RPMI7951 (cell line): Measurements from ENCODE around the gene DOCK9. TPM values are rescaled to one million over a fixed set of nuclear protein-coding genes. Genes with fewer than 3 reads are reported as not detected.

ENCODE experiments used
- DNase-seq: peaks from one replicate; pipeline ENCODE4 v3.0.0-alpha.2; 2012; ENCODE audit warnings: low read depth
- total RNA-seq: library from RNA; depleted of rRNA; stranded (reverse); fragments of >200 nt; shearing (Covaris generic); gene quantifications from 2 replicates; pipeline ENCODE4 v1.2.3, GENCODE V29; 2014

DOCK9 gene
- total RNA-seq, 1 experiment from 2014 or later, result 36.9 TPM

DNA sequence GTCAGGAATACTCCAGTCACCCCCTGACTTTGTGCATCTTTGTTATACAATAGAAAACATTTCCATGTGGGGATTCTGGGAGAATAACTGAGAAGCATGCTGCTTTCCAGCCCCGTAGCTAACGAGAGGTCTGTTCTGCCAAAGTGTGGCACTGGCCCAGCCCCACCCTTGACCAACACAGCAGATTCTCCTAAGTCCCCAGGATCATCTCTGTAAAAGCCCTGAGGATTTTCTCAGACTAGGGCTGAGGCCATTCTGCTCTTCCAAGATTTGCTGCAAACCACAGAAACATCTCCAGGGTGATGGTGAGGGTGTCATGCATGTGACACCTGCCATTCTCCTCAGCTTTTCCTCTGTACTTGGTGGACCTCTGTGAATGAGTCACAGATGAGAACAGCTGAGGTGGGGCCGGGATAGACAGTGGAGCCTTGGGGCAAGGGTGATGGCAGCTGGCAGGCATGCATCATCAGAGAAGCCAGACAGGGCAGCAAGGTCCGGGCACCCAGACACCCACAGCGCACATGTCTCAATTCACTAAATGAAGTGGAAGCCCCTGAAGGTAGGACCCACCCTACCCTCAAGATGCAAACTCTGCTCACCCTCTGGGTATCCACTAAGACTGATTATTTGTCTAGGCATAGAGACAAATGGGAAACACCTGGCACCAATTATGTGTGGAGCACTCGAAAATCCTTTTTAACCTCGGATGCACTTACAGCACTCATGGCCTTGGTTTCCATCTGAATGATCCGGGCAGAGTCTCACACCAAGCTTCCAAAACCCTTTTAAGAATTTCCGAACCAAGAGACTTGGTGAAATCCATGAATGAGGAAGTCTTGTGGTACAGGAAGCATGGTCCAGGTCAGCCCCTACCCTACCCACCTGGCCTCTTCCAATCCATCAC, 20.1 kb upstream of the DOCK9 start:
- DNase-seq, result peak; percentile 98

- peak; percentile 65 for DNase-seq
These were observed 19.3 kb upstream of the DOCK9 start for GRCh38 chr13:98997011-98997730.

DNA sequence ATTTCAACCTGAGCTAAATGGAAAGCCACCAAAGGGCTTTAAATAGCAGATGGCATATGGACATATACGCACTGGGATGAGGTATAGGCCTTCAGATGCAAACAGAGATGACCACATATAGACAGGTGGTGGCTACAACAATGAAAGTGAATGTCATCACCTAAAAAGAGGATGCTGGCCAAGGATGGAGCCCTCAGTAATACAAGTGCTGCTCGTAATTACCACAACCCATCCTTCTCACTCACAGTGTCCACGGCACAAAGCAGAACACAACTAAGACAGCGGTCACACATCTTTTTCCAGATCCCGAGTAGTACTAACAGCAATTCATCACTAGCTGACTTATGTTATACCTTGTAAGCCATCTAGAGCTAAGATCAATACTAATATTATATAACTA, 18.2 kb upstream of the DOCK9 start:
- no peak for DNase-seq

GRCh38 chr13:98994896-98995295, 17.0 kb upstream of the DOCK9 start:
- DNase-seq, result no peak

GRCh38 chr13:98994080-98994479, 16.2 kb upstream of the DOCK9 start:
- no peak for DNase-seq

DNA sequence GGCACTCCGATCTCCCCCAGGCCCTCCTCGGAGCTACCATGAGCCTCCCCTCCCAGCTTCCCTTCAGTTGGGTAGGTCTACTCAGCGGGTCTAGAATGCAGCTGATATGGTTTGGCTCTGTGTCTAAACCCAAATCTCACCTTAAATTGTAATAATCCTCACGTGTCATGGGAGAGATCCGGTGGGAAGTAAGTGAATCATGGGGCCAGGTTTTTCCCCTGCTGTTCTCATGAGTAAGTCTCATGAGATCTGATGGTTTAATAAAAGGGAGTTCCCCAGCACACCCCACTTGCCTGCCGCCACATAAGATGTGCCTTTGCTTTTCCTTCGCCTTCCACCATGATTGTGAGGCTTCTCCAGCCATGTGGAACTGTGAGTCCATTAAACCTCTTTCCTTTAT, 14.5 kb upstream of the DOCK9 start:
- DNase-seq, result peak; percentile 58

GRCh38 chr13:98990701-98991100, 12.8 kb upstream of the DOCK9 start:
- no peak for DNase-seq

- DNase-seq, result no peak
These were observed 11.8 kb upstream of the DOCK9 start for GRCh38 chr13:98989469-98990235.

DNA sequence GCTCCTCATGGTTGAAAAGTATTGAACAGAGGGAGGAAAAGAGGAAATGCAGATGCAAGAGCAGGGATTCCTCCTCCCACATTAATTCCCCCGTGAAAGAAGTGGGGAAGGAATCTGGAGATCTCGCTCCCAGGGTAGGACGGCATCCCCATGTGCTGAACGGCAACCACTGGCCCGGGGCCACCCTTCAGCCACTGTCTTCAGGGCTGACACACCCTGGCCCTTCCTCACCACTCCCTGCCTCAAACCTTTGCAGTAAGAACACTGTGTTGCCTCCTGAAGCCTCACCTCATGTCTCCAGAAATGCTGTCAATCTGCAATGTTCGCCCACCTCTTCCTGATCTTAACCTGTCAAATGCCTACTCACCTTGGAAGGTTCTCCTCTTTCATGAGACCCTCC, 10.9 kb upstream of the DOCK9 start:
- DNase-seq, result no peak

GRCh38 chr13:98988277-98988676, 10.4 kb upstream of the DOCK9 start:
- no peak for DNase-seq

GRCh38 chr13:98987275-98987674, 9.4 kb upstream of the DOCK9 start:
- DNase-seq, result no peak

DNA sequence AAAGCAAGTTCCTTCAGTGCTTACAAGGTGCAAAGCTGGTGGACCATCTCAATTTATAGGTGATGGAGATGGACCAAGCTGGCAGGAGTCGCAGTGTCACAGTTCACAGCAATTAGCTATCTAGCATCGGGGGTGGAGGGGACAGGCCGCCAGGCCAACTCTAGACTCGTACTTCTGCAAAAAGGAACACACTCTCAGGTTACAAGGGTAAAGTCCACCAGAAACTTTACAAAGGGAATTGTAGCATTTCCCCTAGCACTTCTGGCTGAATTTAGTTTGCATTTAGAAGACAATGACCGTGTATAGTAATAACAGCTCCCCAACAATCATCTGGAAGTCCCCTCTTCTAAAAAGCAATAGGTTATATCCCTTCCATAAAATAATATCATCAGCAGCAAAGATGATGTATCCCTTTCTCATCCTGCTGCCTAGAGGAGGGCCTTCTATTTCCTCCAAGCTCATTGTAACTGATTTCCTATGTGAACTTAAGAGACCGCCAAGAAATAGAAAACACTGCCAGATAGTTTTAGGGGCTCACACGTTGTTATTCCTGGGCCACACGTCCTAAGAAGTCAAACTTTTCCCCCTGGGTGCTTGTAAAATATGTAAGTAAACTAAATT, 8.5 kb upstream of the DOCK9 start:
- no peak for DNase-seq

DNA sequence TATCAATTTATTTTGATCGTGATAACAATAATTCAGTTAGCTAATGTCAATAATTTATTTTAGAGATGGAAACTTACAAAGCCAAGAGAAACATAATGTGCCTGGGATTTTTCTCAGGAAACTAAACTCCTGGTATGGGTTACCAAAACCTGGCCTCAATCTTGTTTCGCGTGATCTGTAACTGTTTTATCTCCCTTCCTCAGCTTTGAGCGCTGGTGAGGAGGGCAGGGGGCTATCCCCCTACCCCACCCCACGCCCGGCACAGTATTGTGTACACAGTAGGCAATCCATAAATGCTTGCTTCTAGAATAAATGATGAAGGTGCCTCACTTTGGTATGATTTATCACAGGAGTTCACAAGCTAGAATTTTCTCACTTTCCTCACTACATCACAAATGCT, 7.7 kb upstream of the DOCK9 start:
- no peak for DNase-seq

DNA sequence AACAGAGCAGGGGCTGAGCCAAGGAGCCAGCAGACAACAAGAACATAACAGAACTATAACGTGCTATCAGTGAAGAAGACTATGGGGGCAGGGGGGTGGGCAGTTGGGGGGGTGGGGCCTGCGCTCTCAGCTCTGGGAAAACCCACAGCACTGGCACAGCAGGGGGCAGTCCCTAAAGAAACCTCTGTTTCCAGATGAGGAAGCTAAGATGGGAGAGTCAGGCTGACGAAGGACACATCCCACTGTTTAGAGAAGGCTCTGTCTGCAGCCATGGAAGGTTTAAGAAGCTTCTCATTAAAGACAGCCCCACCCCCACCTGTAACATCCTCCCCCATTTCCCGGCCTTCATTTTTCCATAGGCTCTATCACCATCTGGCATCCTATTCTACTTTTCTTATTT, 7.1 kb upstream of the DOCK9 start:
- no peak for DNase-seq

GRCh38 chr13:98984118-98984517, 6.3 kb upstream of the DOCK9 start:
- no peak for DNase-seq

DNA sequence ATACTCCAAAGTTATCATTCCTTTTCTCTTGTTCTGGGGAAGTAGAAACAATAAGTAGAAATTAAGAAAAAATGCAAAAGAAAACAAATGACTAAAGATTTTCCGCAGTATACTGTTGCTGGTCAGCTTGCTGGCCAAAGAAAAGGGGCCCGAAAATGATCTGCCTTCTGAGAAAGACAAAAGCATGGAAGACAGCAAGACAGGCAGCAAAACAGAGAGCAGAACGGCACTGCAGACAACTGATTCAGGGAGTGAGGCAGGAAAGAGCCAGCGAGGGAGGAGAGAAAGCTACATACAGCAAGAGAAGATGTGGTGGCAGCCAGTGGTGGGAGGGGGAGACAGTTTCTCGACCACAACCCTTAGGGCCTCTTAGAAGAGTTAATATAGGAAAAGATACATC, 5.3 kb upstream of the DOCK9 start:
- no peak for DNase-seq

DNA sequence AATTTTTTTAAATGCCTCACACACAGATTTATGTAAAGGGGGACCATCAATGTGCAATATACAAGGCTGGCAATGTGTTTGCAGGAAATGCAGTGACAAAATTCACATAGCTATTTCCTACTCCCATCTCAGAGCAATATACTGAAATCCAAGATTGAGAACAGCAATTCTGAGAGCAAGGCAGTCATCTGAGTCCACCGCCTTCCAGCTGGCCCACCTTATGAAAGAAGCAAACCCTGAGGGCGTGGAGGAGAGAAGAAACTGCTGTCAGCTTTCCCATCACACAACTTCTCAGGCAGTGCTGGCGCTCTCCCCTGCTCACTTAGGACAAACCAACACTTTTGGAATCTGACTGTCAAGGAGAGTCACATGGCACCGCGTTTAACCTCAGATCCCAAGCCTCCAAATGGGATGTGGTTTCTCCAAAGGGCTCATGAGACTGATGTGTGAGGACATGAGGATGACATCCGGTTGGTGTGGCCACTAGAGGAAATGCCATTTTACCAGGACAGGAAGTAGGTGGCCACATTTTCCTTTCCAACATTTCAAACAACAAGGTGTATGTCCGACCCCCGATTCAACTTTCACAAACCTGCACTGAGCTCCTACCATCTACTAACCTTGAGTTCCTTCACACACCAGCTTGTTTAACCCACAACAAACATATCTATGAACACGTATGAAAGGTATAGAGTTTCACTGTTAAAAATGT, 3.7 kb upstream of the DOCK9 start:
- DNase-seq, result peak; percentile 82

DNA sequence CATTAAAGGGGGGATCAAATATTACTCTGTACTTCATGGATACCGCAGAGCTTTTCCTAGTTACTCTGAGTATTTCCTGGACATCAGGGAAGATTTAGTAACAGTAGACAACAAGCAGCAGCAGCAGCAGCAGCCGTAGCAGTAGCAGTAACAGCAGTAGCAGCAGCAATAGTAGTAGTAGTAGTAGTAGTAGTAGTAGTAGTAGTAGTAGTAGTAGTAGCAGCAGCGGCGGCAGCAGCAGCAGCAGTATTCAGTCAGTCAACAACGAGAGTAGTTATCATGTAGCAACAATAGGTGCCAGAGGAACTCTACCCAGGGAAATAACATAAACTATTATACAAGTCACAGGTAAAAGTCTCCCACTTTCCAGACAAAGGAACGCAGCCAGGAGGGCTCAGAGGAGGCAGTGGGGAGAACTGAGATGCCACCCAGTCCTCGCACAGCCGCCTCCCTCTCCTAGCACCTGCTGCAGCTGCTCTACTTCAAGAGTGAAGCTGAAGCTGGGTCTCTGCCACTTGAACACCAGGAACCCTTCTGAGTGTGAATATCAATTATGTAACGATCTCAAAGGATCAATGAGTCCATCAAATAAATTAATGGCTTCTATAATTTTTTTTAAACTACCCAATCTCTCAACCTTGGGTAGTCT, 1.3 kb upstream of the DOCK9 start:
- DNase-seq, result no peak

GRCh38 chr13:98978280-98978679, 416 bp upstream of the DOCK9 start:
- peak; percentile 72 for DNase-seq

- peak; percentile 19 for DNase-seq
These were observed 923 bp downstream of the DOCK9 start for GRCh38 chr13:98976941-98977340.

- DNase-seq, result no peak
These were observed 1.5 kb downstream of the DOCK9 start for GRCh38 chr13:98976338-98976737.
